Activated CD4-positive, alpha-beta T cell treated with anti-CD3 and anti-CD28 coated beads for 24 hours (primary cell): Measurements from ENCODE around the gene WRAP73.
"Not testable (repeated sequence)": the region's sequence is repeated elsewhere in the genome, so short reads cannot be mapped to it uniquely, and the experiment has no call there.

Experiments used
- DNase-seq, 2 donors: peaks; one replicate each; pipeline ENCODE4 v3.0.0-alpha.2; 2020; ENCODE audit warnings: low read depth in 2 of 2

Gene WRAP73

DNA sequence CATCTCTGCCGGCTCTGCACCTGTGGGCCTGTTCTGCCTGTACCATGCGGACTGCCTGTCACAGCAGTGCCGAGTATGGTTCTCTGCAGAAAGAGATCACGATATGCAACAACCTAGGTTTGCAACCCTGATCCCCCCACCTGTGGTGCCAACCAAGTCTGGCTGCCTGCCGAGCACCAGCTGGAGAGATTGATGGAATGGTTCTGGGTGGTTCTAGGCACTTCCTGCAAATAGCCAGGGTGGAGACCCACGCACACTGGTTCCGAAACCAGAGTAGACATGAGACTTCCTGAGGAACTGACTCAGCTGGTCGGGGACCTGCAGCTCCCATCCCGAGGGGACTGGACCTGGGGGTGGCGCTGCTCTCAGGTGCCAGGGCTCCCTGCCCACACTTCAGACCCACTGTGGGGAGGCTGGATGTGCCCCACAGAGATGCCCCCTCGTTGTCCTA lies 19.7 kb downstream of the WRAP73 start:
- no peak for DNase-seq

DNA sequence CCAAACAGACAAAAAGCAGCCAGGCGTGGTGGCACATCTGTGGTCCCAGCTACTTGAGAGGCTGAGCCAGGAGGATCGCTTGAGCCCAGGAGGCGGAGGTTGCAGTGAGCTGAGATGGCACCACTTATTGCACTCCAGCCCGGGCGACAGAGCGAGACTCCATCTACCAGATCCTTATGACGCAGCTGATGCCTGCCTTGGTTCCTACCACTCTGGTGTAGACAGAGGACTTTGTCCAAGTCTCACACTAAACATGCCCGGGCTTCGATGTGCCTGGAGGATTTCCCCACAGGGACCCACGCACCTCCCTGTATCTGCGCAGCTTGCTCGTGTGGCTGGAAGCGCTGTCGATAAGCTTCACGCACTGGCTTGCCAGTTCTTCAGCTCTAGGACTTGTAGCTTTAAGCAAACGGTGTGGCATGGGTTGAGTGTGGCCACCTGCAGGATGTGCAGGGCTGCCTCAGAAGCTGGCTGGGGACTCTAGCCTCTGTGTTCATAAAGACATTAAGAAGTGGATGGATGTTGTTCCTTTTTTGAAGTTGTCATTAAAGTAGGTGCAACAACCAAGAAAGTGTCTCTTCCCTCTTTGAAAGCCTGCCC lies 20.2 kb downstream of the WRAP73 start:
- no peak for DNase-seq

DNA sequence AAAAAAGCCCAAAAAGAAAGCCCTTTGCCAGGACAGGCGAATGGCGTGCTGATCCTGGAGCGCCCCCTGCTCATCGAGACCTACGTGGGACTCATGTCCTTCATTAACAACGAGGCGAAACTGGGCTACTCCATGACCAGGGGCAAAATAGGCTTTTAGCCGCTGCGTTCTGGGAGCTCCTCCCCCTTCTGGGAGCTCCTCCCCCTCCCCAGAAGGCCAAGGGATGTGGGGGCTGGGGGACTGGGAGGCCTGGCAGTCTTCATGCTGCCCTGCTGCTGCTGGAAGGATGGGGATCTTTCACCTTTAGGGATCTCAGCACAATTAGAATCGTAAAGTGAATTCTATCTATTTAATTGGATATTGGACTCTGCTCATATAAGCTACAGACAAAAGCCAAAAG lies 21.5 kb downstream of the WRAP73 start:
- DNase-seq: no peak

DNA sequence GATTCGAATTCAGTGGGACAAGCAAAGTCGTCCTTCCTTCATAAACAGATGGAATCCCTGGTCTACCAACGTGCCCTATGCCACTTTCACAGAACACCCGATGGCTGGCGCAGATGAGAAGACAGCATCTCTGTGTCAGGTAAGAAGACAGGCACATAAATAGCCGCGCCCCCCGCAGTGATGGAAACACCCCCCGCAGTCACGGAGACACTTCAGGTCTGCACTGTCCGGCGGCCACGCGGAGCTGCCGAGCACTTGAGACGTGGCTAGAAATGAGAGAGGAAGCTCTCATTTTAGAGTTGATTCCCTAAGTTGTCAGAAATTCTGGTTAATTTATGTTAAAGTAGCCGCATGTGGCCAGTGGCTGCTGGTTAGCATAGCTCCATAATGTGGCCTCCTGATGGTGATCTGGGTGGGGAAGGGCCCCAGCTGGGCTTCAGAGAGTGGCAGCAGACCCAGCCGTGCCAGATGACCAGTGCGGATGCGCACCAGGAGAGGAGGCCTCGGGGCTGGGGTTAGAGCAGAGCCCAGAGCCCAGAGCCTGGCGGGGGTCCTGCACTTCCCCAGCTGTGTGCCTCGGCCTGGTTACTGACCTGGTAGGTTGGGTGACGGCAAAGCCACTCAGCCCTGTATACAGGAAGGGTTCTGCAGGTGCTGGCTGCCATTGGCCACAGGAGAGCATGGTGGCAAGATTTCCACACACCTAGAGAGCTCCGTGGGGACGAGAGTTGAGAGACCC lies 22.2 kb downstream of the WRAP73 start:
- DNase-seq: no peak

DNA sequence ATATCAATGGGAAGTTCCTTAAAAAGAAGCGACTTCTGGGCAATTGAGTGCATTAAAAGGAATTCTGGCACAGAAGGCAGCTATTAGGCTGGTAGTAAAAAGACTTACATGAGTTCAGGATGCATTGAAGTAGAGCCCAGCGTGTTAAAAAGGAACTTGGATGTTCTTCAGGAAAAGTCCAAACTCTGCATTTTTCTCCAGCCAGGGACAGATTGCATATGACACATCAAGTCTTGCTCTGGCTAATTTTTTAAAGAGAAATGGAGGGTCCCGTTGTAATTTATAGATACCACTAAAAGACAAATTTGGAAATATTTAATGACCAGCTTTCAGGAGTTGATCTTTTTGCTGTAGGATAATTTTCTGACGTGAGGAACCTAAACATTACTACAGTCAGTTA lies 23.9 kb downstream of the WRAP73 start:
- no peak for DNase-seq

DNA sequence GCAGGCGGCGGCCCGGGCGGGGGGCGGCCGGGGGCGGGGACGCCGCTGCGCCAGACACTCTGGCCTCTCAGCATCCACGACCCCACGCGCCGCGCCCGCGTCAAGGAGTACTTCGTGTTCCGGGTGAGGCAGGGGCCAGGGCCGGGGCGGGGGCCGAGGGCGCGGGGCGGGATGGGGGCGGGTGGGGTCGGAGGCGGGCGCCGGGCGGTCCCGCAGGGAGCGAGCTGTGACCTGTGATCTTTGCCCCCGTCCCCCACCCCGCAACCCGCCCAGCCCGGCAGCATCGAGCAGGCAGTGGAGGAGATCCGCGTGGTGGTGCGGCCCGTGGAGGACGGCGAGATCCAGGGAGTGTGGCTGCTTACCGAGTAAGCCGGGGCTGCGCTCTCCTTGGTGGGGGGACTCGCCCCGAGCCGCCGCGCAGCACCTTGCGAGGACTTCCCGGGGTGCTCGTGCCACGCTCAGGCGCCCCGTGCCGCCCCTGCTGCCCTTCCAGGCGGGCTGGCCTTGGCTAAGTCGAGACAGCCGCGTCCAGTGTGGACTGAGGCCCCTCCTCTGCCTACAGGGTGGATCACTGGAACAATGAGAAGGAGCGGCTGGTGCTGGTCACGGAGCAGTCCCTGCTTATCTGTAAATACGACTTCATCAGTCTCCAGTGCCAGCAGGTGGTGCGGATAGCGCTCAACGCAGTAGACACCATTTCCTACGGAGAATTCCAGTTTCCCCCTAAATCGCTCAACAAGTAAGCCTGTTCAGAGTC lies 24.6 kb downstream of the WRAP73 start:
- DNase-seq: no peak

DNA sequence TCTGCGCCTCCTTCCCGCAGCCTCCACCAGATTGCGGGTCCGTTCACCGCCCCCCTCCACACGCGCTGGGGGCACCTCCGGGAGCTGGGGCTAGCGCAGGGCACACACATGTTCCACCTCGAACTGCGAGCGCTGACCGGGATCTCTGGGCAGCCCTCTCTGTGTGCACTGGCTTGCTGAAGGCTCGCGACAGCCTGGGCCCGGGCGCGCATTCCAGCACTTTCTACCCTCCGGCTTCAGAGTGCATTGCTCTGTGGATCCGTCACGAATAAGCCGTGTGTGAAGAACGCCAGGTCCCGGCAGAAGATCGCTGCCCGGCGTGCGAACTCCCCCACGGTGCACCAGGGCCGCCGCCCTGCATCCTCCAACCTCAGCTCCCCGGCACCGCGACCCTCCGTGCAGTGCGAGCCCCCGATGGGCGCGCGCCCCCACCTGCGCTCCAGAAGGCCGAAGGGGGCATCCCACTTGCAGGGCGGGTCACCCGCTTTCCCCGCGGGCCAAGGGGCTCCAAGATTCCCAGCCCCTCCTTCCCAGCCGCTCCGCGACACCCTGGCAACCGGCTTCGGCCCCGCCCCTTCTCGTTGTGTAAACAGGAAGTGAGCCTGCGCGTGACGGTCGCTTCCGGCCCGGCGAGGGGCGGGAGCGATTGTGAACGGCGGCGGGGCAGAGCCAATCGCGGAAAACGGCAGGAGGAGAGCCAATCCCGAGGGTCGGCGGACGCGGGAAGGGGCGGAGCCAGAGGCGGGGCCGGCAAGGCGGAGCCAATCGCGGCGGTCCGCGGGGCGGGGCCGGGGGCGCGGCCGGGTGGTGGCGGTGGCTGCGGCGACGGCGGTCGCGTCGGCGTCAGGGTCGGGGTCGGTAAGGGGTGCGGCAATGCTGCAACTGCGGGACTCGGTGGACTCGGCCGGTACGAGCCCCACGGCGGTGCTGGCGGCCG lies 25.4 kb downstream of the WRAP73 start, which contains the start of gene TPRG1L:
Gene TPRG1L, plus strand, starts transcription at position 816 of the 937 bp plus-strand sequence. Its CDS starts 58 bp downstream, at position 874.
- peak; percentile 95 to 96 for DNase-seq

DNA sequence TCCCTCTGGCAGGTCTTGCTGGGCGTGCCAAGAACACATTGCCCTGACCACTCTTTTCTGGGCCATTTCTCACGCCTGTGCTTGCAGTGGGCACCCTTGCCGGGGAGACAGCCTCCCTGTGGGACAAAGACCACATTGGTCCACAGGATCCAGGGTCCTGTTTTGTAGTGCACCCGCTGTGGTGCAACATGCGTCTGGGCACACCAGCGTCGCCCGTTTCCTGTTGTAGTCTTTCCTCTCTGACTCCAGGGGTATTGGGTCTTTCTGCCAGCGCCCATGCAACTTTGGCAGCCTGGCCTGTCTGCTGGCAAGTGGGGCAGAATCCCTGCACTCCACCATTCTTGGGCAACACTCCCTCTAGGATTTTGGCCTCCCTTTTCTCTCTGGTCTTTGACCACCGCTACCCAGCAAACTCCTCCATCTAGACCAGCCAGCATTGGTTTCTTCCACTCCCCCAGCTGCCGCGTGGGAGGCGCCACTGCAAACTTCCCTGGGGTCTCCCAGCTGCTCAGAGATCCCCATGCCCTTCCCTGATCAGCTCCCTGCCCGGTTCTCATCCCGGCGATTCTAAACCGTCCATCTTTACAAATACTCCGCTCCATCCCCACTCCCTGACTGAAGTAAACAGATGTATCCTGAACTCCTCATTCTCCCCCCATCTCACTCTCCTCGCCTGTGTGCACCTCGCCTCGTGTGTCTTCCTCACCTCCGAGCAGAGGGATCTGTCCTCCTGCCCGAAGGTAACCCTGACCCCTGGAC lies 26.3 kb downstream of the WRAP73 start:
- DNase-seq: no peak

DNA sequence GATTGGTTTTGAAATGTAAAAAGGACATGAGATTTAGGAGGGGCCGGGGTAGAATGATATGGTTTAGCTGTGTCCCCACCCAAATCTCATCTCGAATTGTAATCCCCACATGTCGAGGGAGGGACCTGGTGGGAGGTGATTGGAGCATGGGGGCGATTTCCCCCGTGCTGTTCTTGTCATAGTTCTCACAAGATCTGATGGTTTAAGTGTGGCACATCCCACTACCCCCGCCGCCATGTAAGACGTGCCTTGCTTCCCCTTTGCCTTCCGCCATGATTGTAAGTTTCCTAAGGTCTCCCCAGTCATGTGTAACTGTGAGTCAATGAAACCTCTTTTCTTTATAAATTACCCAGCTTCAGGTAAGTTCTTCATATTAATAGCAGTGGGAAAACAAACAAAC lies 27.8 kb downstream of the WRAP73 start:
- not testable (repeated sequence) for DNase-seq

DNA sequence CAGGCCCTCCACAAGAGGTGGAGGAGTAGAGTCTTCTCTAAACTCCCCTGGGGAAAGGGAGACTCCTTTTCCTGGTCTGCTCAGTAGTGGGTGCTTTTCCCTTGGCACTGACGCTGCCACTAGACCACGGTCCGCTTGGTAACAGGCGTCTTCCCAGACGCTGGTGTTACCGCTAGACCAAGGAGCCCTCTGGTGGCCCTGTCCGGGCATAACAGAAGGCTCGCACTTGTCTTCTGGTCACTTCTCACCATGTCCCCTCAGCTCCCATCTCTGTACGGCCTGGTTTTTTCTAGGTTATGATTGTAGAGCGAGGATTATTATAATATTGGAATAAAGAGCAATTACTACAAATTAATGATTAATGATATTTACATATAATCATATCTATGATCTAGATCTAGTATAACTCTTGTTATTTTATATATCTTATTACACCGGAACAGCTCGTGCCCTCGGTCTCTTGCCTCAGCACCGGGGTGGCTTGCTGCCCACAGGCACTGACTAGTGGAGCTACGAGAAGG lies 28.7 kb downstream of the WRAP73 start:
- DNase-seq: not testable (repeated sequence)

DNA sequence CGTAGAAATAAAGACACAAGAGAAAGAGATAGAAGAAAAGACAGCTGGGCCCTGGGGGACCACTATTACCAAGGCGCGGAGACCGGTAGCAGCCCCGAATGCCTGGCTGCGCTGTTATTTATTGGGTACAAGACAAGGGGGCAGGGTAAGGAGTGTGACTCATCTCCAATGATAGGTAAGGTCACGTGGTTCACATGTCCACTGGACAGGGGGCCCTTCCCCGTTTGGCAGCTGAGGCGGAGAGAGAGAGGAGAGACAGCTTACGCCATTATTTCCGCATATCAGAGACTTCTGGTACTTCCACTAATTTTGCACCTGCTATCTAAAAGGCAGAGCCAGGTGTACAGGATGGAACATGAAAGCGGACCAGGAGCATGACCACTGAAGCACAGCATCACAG lies 29.2 kb downstream of the WRAP73 start:
- no peak for DNase-seq

DNA sequence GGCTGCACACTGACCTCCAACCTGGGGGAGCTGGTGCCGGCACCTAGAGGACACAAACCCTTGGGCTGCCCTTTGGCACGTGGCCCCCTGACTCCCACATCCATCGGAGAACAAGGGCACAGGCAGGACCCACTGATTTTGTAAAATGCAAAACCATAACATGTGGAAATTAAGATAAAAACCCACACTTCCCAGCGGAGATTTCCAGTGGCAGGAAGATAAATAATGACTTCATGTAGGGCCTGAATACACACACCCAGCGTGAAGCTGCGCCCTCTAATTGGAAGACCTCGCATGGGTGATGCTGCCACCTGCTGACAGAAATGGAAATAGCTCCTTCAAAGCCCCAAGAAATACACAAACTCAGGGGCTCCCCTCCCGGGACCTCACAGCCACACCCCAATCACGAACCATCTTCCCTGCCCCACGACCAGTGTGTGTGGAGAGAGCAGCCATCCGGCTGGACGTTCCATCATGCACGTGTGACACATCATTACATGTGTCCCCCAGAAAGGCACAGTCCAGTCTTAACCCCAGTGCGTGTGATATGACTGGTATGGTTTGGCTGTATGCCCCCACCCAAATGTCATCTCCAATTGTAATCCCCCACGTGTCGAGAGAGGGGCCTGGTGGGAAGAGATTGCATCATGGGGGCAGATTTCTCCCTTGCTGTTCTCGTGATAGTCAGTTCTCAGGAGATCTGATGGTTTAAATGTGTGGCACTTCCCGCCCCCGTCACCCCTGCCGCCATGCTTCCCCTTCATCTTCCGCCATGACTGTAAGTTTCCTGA lies 30.8 kb downstream of the WRAP73 start:
- DNase-seq: peak; percentile 49 to 75

DNA sequence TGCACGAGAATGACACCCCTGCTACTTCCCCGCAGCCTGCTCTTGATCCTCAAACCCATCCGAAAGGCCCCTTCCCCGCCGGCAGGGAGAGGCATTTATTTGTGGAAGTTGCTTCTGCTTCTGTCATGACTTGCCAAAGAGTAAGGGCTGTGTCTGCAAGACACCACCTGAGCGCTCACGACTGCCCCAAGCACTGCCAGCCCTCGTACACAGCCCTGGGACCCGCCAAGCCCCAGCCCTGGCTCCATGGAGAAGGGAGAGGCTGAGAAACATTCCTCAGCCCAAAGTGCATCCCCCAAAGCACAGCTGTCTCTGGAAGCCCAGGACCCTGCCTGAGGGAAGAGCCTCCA lies 31.4 kb downstream of the WRAP73 start:
- no peak for DNase-seq

DNA sequence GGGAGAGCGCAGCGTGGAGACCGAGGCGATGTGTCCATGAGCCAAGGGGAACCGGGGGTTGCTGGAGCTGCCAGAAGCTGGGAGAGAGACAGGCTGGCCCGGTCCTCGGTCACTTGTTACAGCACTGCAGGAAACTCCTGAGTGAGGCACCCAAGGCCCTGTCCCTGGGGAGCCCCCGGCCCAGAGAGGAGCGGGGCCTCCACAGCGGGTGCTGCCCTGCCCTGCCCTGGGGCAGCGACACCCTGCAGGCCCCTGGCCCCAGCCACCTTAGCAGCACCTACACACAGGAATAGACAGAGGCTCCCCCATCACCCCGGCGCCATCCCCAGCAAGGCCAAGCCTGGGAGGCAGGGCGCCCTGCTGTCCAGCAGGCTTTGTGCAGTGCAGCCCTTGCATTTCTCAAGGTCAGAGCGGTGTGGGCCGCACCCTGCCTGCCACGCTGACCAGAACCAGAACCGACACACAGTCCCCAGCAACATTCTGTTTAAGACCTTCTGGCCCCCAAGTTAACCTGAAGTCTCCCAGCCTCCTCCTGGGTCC lies 32.0 kb downstream of the WRAP73 start:
- DNase-seq: no peak

DNA sequence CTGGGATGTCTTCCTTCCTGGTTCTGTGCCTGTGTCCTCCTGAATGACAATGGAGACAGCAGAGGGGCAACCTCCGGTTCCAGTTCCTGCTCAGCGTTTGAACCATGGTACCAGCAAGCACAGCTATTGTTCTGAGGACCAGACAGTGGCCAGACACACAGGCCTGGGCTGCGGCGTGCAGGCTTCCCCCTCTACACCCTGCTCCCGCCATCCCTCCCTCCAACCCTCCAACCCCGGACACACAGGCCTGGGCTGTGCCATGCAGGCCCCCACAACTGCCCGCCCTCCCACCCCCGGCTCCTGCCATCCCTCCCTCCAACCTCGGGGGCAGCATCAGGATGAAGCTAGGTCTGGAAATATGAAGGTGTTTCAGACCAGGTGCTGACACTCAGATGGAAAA lies 33.0 kb downstream of the WRAP73 start:
- DNase-seq: no peak

DNA sequence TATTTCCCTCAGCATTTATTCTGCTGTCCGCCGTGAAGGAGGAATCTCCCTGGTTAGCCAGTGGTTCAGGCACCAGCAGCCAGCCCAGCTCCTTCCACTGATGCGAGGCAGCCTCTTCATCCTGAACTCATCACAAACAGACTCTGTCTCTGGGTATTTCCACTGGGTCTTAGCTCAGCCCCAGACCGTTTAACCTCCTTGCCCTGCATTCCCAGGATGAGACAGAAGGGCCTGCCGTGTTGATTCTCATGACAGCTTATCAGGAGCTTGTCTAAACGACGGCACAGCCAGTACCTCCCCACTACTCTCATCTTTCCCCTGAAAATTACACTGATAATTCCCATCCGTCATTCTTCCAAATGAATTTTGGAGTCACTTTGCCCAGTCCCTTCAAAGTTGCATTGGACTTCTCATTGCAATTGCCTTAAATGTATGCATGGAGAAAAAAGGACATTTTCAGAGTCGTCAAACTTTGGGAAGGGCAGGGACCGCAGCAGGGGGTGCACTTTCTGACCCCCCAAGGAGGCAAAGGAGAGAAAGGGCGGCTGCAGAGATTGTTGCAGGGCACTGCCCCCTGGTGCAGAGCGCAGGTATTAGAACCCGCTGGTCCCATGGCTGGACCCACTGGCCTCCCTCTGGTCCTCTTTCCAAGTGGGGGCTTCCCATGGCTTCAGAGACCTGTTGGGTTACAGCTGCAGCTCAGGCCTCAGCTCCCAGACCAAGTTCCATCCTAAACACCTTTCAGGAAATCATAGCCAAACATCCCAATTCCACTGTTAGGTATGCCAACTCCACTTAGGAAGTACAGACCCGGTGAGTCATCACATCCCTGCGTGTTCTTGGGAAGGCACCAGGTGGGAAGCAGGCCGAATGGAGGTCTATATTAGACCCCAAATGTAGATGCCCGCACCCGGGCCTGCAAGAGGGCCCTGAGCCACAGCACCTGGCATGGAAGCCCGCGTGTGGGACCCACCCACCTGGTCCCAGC lies 34.9 kb downstream of the WRAP73 start:
- no peak for DNase-seq

DNA sequence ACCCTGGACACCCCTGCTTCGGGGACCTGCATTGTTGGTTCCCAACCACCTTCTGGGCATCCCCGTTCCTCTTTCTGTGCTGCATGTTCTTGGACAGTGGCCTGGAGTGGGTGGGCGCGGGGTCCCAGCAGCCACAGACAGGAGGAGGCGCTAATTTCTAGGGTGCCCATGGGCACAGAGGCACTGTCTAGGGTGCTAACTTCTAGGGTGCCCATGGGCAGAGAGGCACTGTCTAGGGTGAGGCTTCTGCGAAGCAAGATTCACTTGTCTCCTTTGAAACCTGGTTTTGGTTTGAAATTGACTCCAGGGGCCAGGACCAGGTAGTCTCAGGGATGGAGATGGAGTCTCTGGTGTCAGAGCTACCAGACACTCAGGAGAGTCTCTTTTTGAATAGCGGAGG lies 37.8 kb downstream of the WRAP73 start:
- no peak for DNase-seq
